ENCODE results near the gene OCLN.

Gene OCLN

GRCh38 chr5:69528035-69528434 lies 35.4 kb downstream of the OCLN start:
- H3K4me3 ChIP-seq (ENCODE audit: low read depth in 1 of 2, low read length in 2 of 2): no peak overlapping the region
- TF ChIP-seq EZH2 (IDR thresholded peaks at IDR 0.05; ENCODE audit: borderline replicate concordance, low read depth, low read length, severe bottlenecking) (no peak), CTCF (IDR thresholded peaks at IDR 0.05; ENCODE audit: borderline replicate concordance, extremely low read depth, low read length, poor library complexity, severe bottlenecking) (no peak)
- ATAC-seq (ENCODE audit: insufficient read depth, low read depth): no peak

GRCh38 chr5:69528609-69529008 lies 36.0 kb downstream of the OCLN start:
- H3K27ac ChIP-seq (ENCODE audit: low read length): no peak overlapping the region
- peaks cover 5% of the 10 kb centered on the region for H3K27me3 ChIP-seq (ENCODE audit: insufficient read depth, low read length, poor library complexity)
- H3K79me2 ChIP-seq (ENCODE audit: insufficient read depth, low read length): no peaks in the 10 kb centered on the region
- ATAC-seq (ENCODE audit: insufficient read depth, low read depth) (no peak), DNase-seq (no peak)
- H3K9ac ChIP-seq (ENCODE audit: low read depth, low read length): no peak overlapping the region
- H3K4me3 ChIP-seq (ENCODE audit: low read depth in 1 of 2, low read length in 2 of 2): no peak overlapping the region
- H2AFZ ChIP-seq (ENCODE audit: low read depth, low read length): no peak overlapping the region
- H3K9me3 ChIP-seq (ENCODE audit: insufficient read depth, low read length, severe bottlenecking): no peaks in the 10 kb centered on the region
- no peaks in the 10 kb centered on the region for H3K36me3 ChIP-seq (ENCODE audit: insufficient read depth, low read length)
- no peaks in the 10 kb centered on the region for H4K20me1 ChIP-seq (ENCODE audit: insufficient read depth, low read length)
- no peaks in the 10 kb centered on the region for H3K4me1 ChIP-seq (ENCODE audit: insufficient read depth, low read length)
- H3K4me2 ChIP-seq (ENCODE audit: insufficient read depth, low read length): no peak overlapping the region
- TF ChIP-seq CTCF (IDR thresholded peaks at IDR 0.05; ENCODE audit: borderline replicate concordance, extremely low read depth, low read length, poor library complexity, severe bottlenecking) (no peak), EZH2 (IDR thresholded peaks at IDR 0.05; ENCODE audit: borderline replicate concordance, low read depth, low read length, severe bottlenecking) (no peak)

More at GRCh38 chr5:69528035-69528434, 35.4 kb downstream of the OCLN start:
- Histone ChIP-seq H4K20me1 (ENCODE audit: insufficient read depth, low read length) (no peaks in the 10 kb centered on the region), H2AFZ (ENCODE audit: low read depth, low read length) (no peak overlapping the region), H3K4me1 (ENCODE audit: insufficient read depth, low read length) (no peaks in the 10 kb centered on the region), H3K27ac (ENCODE audit: low read length) (no peak overlapping the region), H3K36me3 (ENCODE audit: insufficient read depth, low read length) (no peaks in the 10 kb centered on the region), H3K79me2 (ENCODE audit: insufficient read depth, low read length) (no peaks in the 10 kb centered on the region), H3K9ac (ENCODE audit: low read depth, low read length) (no peak overlapping the region), H3K4me2 (ENCODE audit: insufficient read depth, low read length) (no peak overlapping the region), H3K27me3 (ENCODE audit: insufficient read depth, low read length, poor library complexity) (peaks cover 5% of the 10 kb centered on the region), H3K9me3 (ENCODE audit: insufficient read depth, low read length, severe bottlenecking) (no peaks in the 10 kb centered on the region)
- no peak for DNase-seq

GRCh38 chr5:69530561-69531405 lies 38.2 kb downstream of the OCLN start:
- TF ChIP-seq EZH2 (IDR thresholded peaks at IDR 0.05; ENCODE audit: borderline replicate concordance, low read depth, low read length, severe bottlenecking) (no peak), CTCF (IDR thresholded peaks at IDR 0.05; ENCODE audit: borderline replicate concordance, extremely low read depth, low read length, poor library complexity, severe bottlenecking) (no peak)
- no peaks in the 10 kb centered on the region for H4K20me1 ChIP-seq (ENCODE audit: insufficient read depth, low read length)

More at GRCh38 chr5:69530561-69531405, 38.2 kb downstream of the OCLN start:
- DNase-seq: no peak
- H3K4me1 ChIP-seq (ENCODE audit: insufficient read depth, low read length): no peaks in the 10 kb centered on the region
- no peak overlapping the region for H3K4me2 ChIP-seq (ENCODE audit: insufficient read depth, low read length)
- H2AFZ ChIP-seq (ENCODE audit: low read depth, low read length): no peak overlapping the region
- no peak for ATAC-seq (ENCODE audit: insufficient read depth, low read depth)
- H3K27me3 ChIP-seq (ENCODE audit: insufficient read depth, low read length, poor library complexity): peaks cover 5% of the 10 kb centered on the region
- no peaks in the 10 kb centered on the region for H3K79me2 ChIP-seq (ENCODE audit: insufficient read depth, low read length)
- no peak overlapping the region for H3K27ac ChIP-seq (ENCODE audit: low read length)
- no peaks in the 10 kb centered on the region for H3K36me3 ChIP-seq (ENCODE audit: insufficient read depth, low read length)
- no peak overlapping the region for H3K4me3 ChIP-seq (ENCODE audit: low read depth in 1 of 2, low read length in 2 of 2)
- H3K9ac ChIP-seq (ENCODE audit: low read depth, low read length): no peak overlapping the region
- H3K9me3 ChIP-seq (ENCODE audit: insufficient read depth, low read length, severe bottlenecking): no peaks in the 10 kb centered on the region

Measured in DND-41 (cell line).